Muscle layer of colon (tissue), 2 donors: ENCODE measurements around the gene DDX4.

Source experiments
- H3K27ac ChIP-seq: one replicate; pipeline ENCODE4 v1.7.0; 2013; ENCODE audit warnings: low read depth, mild to moderate bottlenecking, low read length, moderate library complexity
- H3K27me3 ChIP-seq, 2 donors: one replicate each; pipeline ENCODE4 v1.7.0; 2013; ENCODE audit warnings: low read length in 2 of 2, mild to moderate bottlenecking in 2 of 2; ENCODE audit not compliant: insufficient read depth in 2 of 2, control insufficient read depth in 1 of 2
- H3K36me3 ChIP-seq: one replicate; pipeline ENCODE4 v1.7.0; 2013; ENCODE audit warnings: mild to moderate bottlenecking, low read length; ENCODE audit not compliant: insufficient read depth
- H3K4me1 ChIP-seq: one replicate; pipeline ENCODE4 v1.7.0; 2013; ENCODE audit warnings: mild to moderate bottlenecking, low read length; ENCODE audit not compliant: insufficient read depth
- H3K4me3 ChIP-seq, 2 donors: one replicate each; pipeline ENCODE4 v1.7.0; 2013; ENCODE audit warnings: low read length in 2 of 2, low read depth in 1 of 2, mild to moderate bottlenecking in 1 of 2, moderate library complexity in 1 of 2
- H3K9ac ChIP-seq: one replicate; pipeline ENCODE4 v1.7.0; 2013; ENCODE audit warnings: low read length
- H3K9me3 ChIP-seq: one replicate; pipeline ENCODE4 v1.7.0; 2013; ENCODE audit warnings: mild to moderate bottlenecking, low read length
- donor health status: abdominal sarcoma.
- donor health status: Adenocarcinoma of cecum.

Gene DDX4

DNA sequence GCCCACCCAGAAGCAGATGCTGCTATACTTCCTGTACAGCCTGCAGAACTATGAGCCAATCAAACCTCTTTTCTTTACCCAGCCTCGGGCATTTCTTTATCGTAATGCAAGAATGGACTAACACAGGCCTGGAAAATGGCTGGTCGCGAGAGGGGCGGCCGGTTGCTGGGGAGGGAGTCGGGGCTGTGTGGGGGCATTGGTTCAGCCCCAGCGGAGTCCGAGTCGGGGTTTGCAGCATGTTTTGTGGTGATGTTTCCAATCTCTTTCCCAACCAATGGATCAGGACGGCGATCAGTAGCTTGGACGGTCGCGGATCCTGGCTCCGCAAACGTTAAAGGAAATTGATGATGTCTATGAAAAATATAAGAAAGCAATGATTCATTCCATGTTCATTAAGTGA lies 94.6 kb downstream of the DDX4 start:
- Histone ChIP-seq H3K27me3 (no peaks in the 10 kb centered on the region), H3K36me3 (no peaks in the 10 kb centered on the region), H3K4me3 (no peak overlapping the region), H3K27ac (no peak overlapping the region), H3K9ac (no peak overlapping the region), H3K4me1 (no peaks in the 10 kb centered on the region), H3K9me3 (no peaks in the 10 kb centered on the region)

DNA sequence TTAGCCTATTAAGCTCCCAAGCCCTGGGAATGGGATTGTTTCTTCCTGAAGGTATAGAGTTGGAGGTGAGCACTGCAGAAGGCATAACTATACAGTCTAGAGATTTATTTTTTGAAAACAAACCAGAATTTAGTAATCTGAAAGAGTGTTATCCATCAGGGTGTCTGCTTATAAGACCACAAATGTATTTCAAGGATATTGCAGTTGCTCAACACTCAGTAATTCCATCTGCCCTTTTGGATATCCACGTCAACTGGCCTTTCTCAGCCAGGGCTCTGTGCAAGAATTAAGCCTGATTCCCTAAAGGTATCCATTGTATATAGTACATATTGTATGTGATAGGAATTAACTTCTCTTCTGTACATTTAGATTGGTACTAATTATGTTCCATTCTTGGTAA lies 98.3 kb downstream of the DDX4 start:
- H3K27ac ChIP-seq = no peak overlapping the region
- H3K9ac ChIP-seq = no peak overlapping the region
- no peaks in the 10 kb centered on the region for H3K36me3 ChIP-seq
- no peak overlapping the region for H3K4me3 ChIP-seq
- H3K4me1 ChIP-seq = no peaks in the 10 kb centered on the region
- H3K27me3 ChIP-seq = no peaks in the 10 kb centered on the region
- H3K9me3 ChIP-seq = no peaks in the 10 kb centered on the region

DNA sequence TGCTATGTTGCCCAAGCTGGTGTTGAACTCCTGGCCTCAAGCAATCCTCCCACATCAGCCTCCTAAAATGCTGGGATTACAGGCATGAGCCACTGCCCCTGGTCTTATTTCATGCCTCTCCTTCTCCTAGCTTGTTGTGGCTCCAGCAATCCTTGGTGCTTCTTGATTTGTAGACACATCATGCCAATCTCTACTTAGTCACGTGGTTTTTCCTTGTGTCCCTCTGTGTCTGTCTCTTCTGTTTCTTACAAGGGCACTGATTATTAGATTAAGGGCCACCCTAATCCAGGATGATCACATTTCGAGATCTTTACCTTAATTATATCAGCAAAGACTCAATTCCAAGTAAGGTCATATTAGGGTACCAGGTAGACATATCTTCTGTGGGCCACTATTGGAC lies 104.1 kb downstream of the DDX4 start:
- Histone ChIP-seq H3K9me3 (peaks cover 4% of the 10 kb centered on the region), H3K4me3 (no peak overlapping the region), H3K36me3 (no peaks in the 10 kb centered on the region), H3K4me1 (no peaks in the 10 kb centered on the region), H3K9ac (no peak overlapping the region), H3K27me3 (no peaks in the 10 kb centered on the region), H3K27ac (no peak overlapping the region)

DNA sequence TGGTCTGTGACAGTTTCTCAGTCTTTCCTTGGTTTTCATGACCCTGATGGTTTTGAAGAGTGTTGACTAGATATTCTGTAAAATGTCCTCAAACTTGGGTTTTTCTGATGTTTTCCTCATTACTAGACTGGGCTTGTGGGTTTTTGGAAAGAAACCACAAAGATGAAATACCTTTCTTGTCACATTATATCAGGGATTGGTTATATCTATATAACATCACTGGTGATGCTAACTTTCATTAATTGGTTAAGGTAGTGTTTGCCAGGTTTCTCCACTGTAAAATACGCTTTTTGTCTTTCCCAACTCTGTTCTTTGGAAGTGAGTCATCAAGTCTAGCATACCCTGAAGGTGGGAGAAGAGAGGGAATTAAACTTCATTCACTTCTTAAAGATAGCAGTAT lies 110.0 kb downstream of the DDX4 start:
- no peaks in the 10 kb centered on the region for H3K4me1 ChIP-seq
- no peaks in the 10 kb centered on the region for H3K36me3 ChIP-seq
- H3K27me3 ChIP-seq = no peaks in the 10 kb centered on the region
- no peak overlapping the region for H3K27ac ChIP-seq
- H3K9me3 ChIP-seq = peaks cover 4% of the 10 kb centered on the region
- H3K9ac ChIP-seq = no peak overlapping the region
- H3K4me3 ChIP-seq = no peak overlapping the region

DNA sequence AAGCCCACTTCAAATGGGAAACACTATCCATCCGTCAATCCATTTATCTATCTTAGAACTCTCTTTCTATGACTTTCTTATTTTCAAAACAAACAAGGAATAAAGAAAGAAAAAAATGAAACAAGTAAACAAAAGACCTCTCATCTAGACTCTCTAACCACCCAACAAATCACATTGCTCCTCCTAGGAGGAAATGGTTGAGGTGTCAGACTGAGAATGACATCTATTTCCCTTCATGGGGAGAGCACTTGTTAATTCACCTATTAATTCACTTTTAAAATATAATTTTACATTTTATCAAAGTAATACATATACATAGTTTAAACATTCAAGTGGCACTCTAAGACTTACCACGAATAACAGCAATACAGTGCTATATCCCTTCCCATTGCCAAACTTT lies 110.9 kb downstream of the DDX4 start:
- Histone ChIP-seq H3K27me3 (no peaks in the 10 kb centered on the region), H3K4me3 (no peak overlapping the region), H3K4me1 (no peaks in the 10 kb centered on the region), H3K9ac (no peak overlapping the region), H3K9me3 (peaks cover 4% of the 10 kb centered on the region), H3K27ac (no peak overlapping the region), H3K36me3 (no peaks in the 10 kb centered on the region)

DNA sequence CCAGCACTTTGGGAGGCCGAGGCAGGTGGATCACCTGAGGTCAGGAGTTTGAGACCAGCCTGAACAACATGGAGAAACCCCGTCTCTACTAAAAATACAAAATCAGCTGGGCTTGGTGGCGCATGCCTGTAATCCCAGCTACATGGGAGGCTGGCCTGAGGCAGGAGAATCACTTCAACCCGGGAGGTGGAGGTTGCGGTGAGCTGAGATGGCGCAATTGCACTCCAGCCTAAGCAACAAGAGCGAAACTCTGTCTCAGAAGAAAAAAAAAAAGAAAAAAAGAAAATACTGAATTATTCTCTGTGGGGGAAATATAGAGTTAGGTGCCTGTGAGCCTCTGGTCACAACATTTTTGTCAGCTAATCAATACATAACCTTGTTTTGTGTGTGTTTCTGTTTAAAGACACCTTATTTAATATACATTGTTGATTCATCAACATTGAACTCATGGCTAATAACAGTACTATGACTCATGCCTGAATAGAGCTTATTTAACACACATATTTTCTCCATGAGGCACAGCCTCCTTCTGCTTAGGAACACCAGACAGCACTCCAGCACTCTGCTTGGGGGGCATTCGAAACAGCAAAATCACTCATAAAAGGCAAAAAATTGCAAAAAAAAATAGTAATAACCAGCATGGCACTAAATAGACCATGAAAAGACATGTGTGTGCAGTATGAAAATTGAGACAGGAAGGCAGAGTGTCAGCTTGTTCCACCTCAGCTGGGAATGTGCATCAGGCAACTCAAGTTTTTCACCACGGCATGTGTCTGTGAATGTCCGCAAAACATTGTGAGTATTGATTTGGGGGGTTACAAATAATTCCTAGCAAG lies 113.2 kb downstream of the DDX4 start, which contains the start of gene IL31RA:
Gene IL31RA (plus strand): TSS at position 519 of the 836 bp plus-strand sequence. CDS start 214 bp downstream, at position 733.
- Histone ChIP-seq H3K27me3 (no peaks in the 10 kb centered on the region), H3K9me3 (peaks cover under 1% of the 10 kb centered on the region), H3K9ac (no peak within 1 kb of the TSS), H3K4me3 (no peak within 1 kb of the TSS), H3K27ac (no peak within 1 kb of the TSS), H3K36me3 (no peaks in the 10 kb centered on the region), H3K4me1 (no peaks in the 10 kb centered on the region)

DNA sequence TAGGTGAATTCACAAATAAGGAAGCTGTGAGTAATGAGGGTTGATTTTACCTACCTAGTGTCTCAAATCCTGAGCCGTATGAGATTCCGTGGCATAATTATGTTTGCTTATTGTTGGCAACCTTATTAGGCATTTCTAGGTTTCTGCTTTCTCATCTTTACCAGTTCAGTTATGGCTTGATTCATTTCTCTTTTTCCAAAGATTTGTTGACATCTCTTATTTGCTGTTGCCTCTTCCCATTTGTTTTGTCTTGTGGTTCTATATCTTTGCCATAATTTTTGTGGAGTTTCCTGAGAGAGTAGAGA lies 113.8 kb downstream of the DDX4 start:
- Histone ChIP-seq H3K9me3 (no peaks in the 10 kb centered on the region), H3K9ac (no peak overlapping the region), H3K27me3 (no peaks in the 10 kb centered on the region), H3K4me1 (no peaks in the 10 kb centered on the region), H3K36me3 (no peaks in the 10 kb centered on the region), H3K27ac (no peak overlapping the region), H3K4me3 (no peak overlapping the region)

DNA sequence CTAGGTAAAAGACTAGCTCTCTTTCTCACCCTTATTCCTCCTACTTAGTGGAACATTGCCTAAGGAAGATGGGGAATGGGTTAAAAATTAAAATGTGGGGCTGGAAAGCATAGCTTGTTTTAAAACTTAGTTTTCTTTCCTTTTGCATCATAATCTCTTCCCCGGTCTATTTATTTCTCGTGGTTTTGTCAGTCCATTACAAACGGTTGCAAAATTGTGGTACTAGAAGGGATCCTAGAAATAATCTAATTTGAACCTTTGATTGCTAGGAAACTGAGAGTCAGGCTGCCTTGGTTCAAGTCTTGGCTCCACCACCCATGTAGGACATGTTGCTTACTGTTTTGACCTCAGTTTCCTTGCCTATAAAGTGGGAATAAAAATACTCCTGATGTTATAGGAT lies 114.6 kb downstream of the DDX4 start:
- Histone ChIP-seq H3K27ac (no peak overlapping the region), H3K9me3 (no peaks in the 10 kb centered on the region), H3K9ac (no peak overlapping the region), H3K27me3 (no peaks in the 10 kb centered on the region), H3K4me3 (no peak overlapping the region), H3K36me3 (no peaks in the 10 kb centered on the region), H3K4me1 (no peaks in the 10 kb centered on the region)

DNA sequence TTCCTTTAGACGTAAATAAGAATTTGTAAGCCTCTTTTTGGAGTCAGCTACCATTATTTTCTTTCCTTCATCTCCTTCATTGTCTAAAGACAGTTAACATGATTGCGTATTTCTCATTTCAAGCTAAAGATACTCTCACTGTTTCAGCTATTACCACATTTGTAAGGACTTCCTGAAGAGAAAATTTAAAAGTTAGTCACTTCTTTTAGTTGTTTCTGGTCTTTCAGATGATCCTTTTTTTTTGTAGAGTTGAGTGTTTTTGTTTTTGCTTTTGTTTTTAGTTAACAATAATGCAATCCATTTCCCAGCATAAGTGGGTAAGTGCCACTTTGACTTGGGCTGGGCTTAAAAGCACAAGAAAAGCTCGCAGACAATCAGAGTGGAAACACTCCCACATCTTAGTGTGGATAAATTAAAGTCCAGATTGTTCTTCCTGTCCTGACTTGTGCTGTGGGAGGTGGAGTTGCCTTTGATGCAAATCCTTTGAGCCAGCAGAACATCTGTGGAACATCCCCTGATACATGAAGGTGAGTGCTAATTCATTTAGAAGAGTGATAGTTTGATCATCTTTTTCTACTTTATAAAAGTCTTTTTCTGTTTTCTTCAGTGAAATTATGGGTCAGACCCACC lies 115.3 kb downstream of the DDX4 start:
- Histone ChIP-seq H3K4me3 (no peak overlapping the region), H3K36me3 (no peaks in the 10 kb centered on the region), H3K27me3 (no peaks in the 10 kb centered on the region), H3K9ac (no peak overlapping the region), H3K4me1 (no peaks in the 10 kb centered on the region), H3K27ac (no peak overlapping the region), H3K9me3 (no peaks in the 10 kb centered on the region)

DNA sequence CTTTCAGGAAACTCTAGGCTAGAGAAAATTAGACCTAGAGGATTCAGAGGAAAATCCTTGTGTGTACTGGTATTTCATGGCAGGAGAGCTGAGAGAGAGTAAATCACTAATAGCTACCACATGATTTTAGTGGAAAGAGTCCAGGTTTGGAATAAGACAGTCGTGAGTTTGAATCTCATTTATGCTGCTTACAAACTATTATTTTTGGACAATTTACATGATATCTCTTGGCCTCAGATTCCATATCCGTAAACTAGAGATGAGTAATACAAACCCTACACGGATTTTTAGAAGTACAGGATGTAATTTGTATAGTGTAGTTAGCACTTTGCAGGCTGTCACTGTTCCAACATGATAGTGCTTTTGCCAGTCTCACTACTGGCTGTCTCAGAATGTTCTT lies 116.0 kb downstream of the DDX4 start:
- no peak overlapping the region for H3K9ac ChIP-seq
- no peaks in the 10 kb centered on the region for H3K36me3 ChIP-seq
- no peaks in the 10 kb centered on the region for H3K4me1 ChIP-seq
- H3K9me3 ChIP-seq = no peaks in the 10 kb centered on the region
- no peak overlapping the region for H3K27ac ChIP-seq
- no peaks in the 10 kb centered on the region for H3K27me3 ChIP-seq
- H3K4me3 ChIP-seq = no peak overlapping the region

DNA sequence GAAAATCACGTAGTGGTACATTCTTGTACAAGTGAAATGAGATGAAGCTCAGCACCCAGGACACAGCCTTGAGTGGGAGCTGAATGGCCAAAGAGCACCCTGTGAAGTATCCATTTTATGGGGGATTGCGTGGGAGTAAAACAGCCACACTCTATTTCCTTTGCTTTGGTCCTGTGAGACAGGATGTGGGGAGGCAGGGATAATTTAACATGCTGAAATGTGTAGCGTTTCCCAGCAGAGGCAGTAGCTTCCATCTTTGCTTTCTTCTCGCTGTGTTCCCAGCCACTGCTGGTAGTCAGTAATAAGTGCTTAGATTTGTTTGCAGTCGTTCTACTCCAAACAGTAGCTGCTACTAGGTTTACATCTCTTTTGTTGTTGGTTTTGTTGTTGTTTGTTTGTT lies 117.6 kb downstream of the DDX4 start:
- no peak overlapping the region for H3K9ac ChIP-seq
- no peak overlapping the region for H3K4me3 ChIP-seq
- H3K4me1 ChIP-seq = no peaks in the 10 kb centered on the region
- H3K27me3 ChIP-seq = no peaks in the 10 kb centered on the region
- H3K36me3 ChIP-seq = no peaks in the 10 kb centered on the region
- no peaks in the 10 kb centered on the region for H3K9me3 ChIP-seq
- no peak overlapping the region for H3K27ac ChIP-seq
